ENCODE measurements around the gene CRYL1. TPM values are rescaled to one million over a fixed set of nuclear protein-coding genes. Genes with fewer than 3 reads are reported as not detected.

The CRYL1 gene
- polyA plus RNA-seq, 3 donors, result 35.0 to 70.2 (median 51.4) TPM

DNA sequence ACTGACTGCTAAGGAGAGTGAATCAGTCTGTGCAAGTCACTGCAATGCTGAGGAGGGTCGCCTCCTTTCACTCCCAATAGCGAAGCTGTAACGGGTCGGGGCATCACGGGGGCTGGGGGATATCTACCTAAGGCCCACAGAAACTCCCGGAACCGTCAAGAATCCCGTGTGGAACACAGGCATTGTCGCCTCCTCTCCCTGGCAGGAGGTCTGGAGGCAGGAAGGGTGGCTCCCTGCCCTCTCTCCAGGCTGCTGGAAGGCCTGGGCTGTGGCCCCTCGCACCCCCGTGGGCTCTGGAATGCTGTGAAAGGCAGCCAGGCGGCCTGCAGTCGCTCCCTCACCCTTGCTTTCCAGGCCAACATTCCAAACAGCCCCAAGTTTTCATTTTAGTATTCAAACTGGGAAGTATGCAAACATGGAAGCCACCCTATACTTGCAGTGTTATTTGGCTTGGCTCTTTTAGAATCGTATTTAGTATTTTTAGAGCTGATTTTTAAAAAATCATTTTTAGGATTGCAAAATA is 109.4 kb downstream of the CRYL1 start:
- Histone ChIP-seq H3K4me1 (ENCODE audit: control insufficient read depth in 1 of 2, insufficient read depth in 2 of 2, low read length in 2 of 2) (peaks cover 7 to 8% of the 10 kb centered on the region in 2 donors), H3K9me3 (replicated peaks in 1 of 2; ENCODE audit: control insufficient read depth in 1 of 2, insufficient read depth in 1 of 2, low read length in 2 of 2) (peaks cover 6 to 15% of the 10 kb centered on the region in 2 donors), H3K27ac (ENCODE audit: low read depth in 1 of 2, low read length in 2 of 2) (no peak overlapping the region), H4K20me1 (ENCODE audit: insufficient read depth, low read length) (no peaks in the 10 kb centered on the region), H2AFZ (ENCODE audit: insufficient read depth, low read depth, low read length, poor library complexity, severe bottlenecking) (no peak overlapping the region), H3K4me2 (replicated peaks; ENCODE audit: extremely low read depth, low read length, poor library complexity, severe bottlenecking) (no peak overlapping the region), H3K27me3 (ENCODE audit: control insufficient read depth in 2 of 2, insufficient read depth in 2 of 2, low read length in 2 of 2) (peaks cover 0 to 4% of the 10 kb centered on the region in 2 donors), H3K9ac (ENCODE audit: insufficient read depth, low read length, poor library complexity, severe bottlenecking) (no peak overlapping the region), H3K4me3 (replicated peaks in 1 of 3; ENCODE audit: low read depth in 2 of 3, low read length in 3 of 3) (no peak overlapping the region), H3K79me2 (ENCODE audit: insufficient read depth, low read length) (no peaks in the 10 kb centered on the region), H3K36me3 (replicated peaks in 1 of 2; ENCODE audit: control insufficient read depth in 1 of 2, insufficient read depth in 2 of 2, low read length in 2 of 2) (no peaks in the 10 kb centered on the region)
- H3K27ac Mint-ChIP-seq, result no peak overlapping the region
- TF ChIP-seq, protein P1, sequence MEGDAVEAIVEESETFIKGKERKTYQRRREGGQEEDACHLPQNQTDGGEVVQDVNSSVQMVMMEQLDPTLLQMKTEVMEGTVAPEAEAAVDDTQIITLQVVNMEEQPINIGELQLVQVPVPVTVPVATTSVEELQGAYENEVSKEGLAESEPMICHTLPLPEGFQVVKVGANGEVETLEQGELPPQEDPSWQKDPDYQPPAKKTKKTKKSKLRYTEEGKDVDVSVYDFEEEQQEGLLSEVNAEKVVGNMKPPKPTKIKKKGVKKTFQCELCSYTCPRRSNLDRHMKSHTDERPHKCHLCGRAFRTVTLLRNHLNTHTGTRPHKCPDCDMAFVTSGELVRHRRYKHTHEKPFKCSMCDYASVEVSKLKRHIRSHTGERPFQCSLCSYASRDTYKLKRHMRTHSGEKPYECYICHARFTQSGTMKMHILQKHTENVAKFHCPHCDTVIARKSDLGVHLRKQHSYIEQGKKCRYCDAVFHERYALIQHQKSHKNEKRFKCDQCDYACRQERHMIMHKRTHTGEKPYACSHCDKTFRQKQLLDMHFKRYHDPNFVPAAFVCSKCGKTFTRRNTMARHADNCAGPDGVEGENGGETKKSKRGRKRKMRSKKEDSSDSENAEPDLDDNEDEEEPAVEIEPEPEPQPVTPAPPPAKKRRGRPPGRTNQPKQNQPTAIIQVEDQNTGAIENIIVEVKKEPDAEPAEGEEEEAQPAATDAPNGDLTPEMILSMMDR (IDR thresholded peaks at IDR 0.05), result no peak
- peaks cover 10% of the 10 kb centered on the region for H3K4me1 Mint-ChIP-seq
- peaks cover 7 to 18% of the 10 kb centered on the region in 2 donors for H3K36me3 Mint-ChIP-seq
- H3K4me3 Mint-ChIP-seq, result no peak overlapping the region
- intact Hi-C loops (cut with micrococcal nuclease), result no loop called here
- H3K9me3 Mint-ChIP-seq, result peaks cover 4 to 19% (median 10%) of the 10 kb centered on the region in 7 donors
- 97% methylated on average over 9 of the region's 14 CpGs for WGBS (ENCODE audit: insufficient coverage)
- peaks cover 0 to 8% (median 5%) of the 10 kb centered on the region in 3 donors for H3K27me3 Mint-ChIP-seq (ENCODE audit: low read depth in 3 of 3)
- no peak for DNase-seq

DNA sequence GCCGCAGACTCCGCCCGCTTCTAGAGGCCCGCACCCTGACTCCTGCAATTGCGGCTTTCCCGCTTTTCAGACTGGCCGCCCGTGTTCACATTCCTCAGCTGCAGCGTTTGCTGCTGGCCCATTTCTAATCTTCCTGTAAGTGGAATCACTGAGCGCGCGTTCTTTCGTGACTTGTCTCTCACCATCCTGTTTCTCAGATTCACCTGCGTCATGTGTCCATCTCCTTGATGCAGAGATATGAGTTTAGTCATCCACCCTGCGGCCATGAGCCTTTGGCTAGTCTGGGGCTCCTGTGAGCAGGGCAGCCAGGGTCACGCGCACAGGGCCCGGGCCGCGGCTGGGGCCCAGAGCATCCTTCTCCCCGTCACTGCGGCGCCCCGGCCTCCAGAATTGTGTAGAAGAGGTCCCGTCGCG is 110.0 kb downstream of the CRYL1 start:
- Histone ChIP-seq H3K9me3 (replicated peaks in 1 of 2; ENCODE audit: control insufficient read depth in 1 of 2, insufficient read depth in 1 of 2, low read length in 2 of 2) (peaks cover 6 to 15% of the 10 kb centered on the region in 2 donors), H3K36me3 (replicated peaks in 1 of 2; ENCODE audit: control insufficient read depth in 1 of 2, insufficient read depth in 2 of 2, low read length in 2 of 2) (no peaks in the 10 kb centered on the region), H3K27me3 (ENCODE audit: control insufficient read depth in 2 of 2, insufficient read depth in 2 of 2, low read length in 2 of 2) (peaks cover 0 to 4% of the 10 kb centered on the region in 2 donors), H3K4me1 (ENCODE audit: control insufficient read depth in 1 of 2, insufficient read depth in 2 of 2, low read length in 2 of 2) (peaks cover 7 to 8% of the 10 kb centered on the region in 2 donors), H3K79me2 (ENCODE audit: insufficient read depth, low read length) (no peaks in the 10 kb centered on the region), H3K27ac (ENCODE audit: low read depth in 1 of 2, low read length in 2 of 2) (no peak overlapping the region), H3K9ac (ENCODE audit: insufficient read depth, low read length, poor library complexity, severe bottlenecking) (no peak overlapping the region), H4K20me1 (ENCODE audit: insufficient read depth, low read length) (no peaks in the 10 kb centered on the region), H3K4me2 (replicated peaks; ENCODE audit: extremely low read depth, low read length, poor library complexity, severe bottlenecking) (no peak overlapping the region), H2AFZ (ENCODE audit: insufficient read depth, low read depth, low read length, poor library complexity, severe bottlenecking) (no peak overlapping the region), H3K4me3 (replicated peaks in 1 of 3; ENCODE audit: low read depth in 2 of 3, low read length in 3 of 3) (no peak overlapping the region)
- H3K4me1 Mint-ChIP-seq, result peaks cover 10% of the 10 kb centered on the region
- TF ChIP-seq, protein P1 (IDR thresholded peaks at IDR 0.05), result no peak
- H3K27me3 Mint-ChIP-seq (ENCODE audit: low read depth in 3 of 3), result peaks cover 0 to 8% (median 5%) of the 10 kb centered on the region in 3 donors
- DNase-seq, result no peak
- H3K4me3 Mint-ChIP-seq, result no peak overlapping the region
- H3K27ac Mint-ChIP-seq, result no peak overlapping the region
- H3K36me3 Mint-ChIP-seq, result peaks cover 7 to 18% of the 10 kb centered on the region in 2 donors
- H3K9me3 Mint-ChIP-seq, result peaks cover 4 to 19% (median 9%) of the 10 kb centered on the region in 7 donors
- 96% methylated on average over 20 of the region's 27 CpGs for WGBS (ENCODE audit: insufficient coverage)
- intact Hi-C loops (cut with micrococcal nuclease), result no loop called here
